MV-4-11 (cell line): Measurements from ENCODE around the gene OR52L1.
"Not testable (repeated sequence)": the region's sequence is repeated elsewhere in the genome, so short reads cannot be mapped to it uniquely, and the experiment has no call there.

Experiments used
- DNase-seq: peaks from one replicate; lab custom pipeline; 2025; lab: John Stamatoyannopoulos, UW

OR52L1 gene

GRCh38 chr11:5986885-5987284 is at the start of gene OR52L1:
OR52L1 (minus strand) TSS chr11:5986985; CDS start chr11:5986930, 55 bp downstream.
- no peak for DNase-seq

- DNase-seq = no peak
Measured at GRCh38 chr11:6030708-6031405, 44.1 kb upstream of the OR52L1 start, which contains the start of gene OR56A1. OR56A1 (minus strand) TSS chr11:6030758; CDS start chr11:6027692, 3,066 bp downstream.

GRCh38 chr11:6027501-6027900 is 40.7 kb upstream of the OR52L1 start:
- no peak for DNase-seq

- DNase-seq = no peak
Measured at GRCh38 chr11:6025056-6025455, 38.3 kb upstream of the OR52L1 start.

- peak; percentile 49 for DNase-seq
Measured at GRCh38 chr11:6022956-6023355, 36.2 kb upstream of the OR52L1 start.

- DNase-seq = no peak
Measured at GRCh38 chr11:6013042-6013441, 26.3 kb upstream of the OR52L1 start.

- peak; percentile 73 for DNase-seq
Measured at GRCh38 chr11:6012035-6012668, 25.4 kb upstream of the OR52L1 start.

- DNase-seq = no peak
Measured at GRCh38 chr11:6006846-6007245, 20.1 kb upstream of the OR52L1 start, which contains the start of gene OR56A4. OR56A4 (minus strand) TSS chr11:6006946; CDS start chr11:6002992, 3,954 bp downstream.

- no peak for DNase-seq
Measured at GRCh38 chr11:6006395-6006794, 19.6 kb upstream of the OR52L1 start.

GRCh38 chr11:6002202-6002699 is 15.5 kb upstream of the OR52L1 start:
- DNase-seq = no peak

GRCh38 chr11:5994791-5995190 is 8.0 kb upstream of the OR52L1 start:
- DNase-seq = no peak

- DNase-seq = peak; percentile 1
Measured at GRCh38 chr11:5992604-5993251, 5.9 kb upstream of the OR52L1 start.

- no peak for DNase-seq
Measured at GRCh38 chr11:5992150-5992549, 5.4 kb upstream of the OR52L1 start.

GRCh38 chr11:5989203-5989602 is 2.4 kb upstream of the OR52L1 start:
- DNase-seq = no peak

GRCh38 chr11:5983443-5983842 is 3.3 kb downstream of the OR52L1 start:
- DNase-seq = no peak

GRCh38 chr11:5973530-5973929 is 13.3 kb downstream of the OR52L1 start:
- DNase-seq = no peak

- no peak for DNase-seq
Measured at GRCh38 chr11:5968394-5968793, 18.4 kb downstream of the OR52L1 start, which contains the start of gene OR56A5. OR56A5 (minus strand) TSS chr11:5968494; CDS start chr11:5968494, 0 bp downstream.

GRCh38 chr11:5967708-5968107 is 19.1 kb downstream of the OR52L1 start:
- DNase-seq = no peak

GRCh38 chr11:5966958-5967357 is 19.8 kb downstream of the OR52L1 start:
- DNase-seq = no peak

- not testable (repeated sequence) for DNase-seq
Measured at GRCh38 chr11:5960704-5961320, 26.0 kb downstream of the OR52L1 start.

- no peak for DNase-seq
Measured at GRCh38 chr11:5955586-5955985, 31.2 kb downstream of the OR52L1 start.

GRCh38 chr11:5941951-5942350 is 44.8 kb downstream of the OR52L1 start, which contains the start of gene OR56A3:
OR56A3 (plus strand) TSS chr11:5942251; CDS start chr11:5947347, 5,096 bp downstream.
- DNase-seq = no peak
